Activated CD4-positive, CD25-positive, alpha-beta regulatory T cell treated with anti-CD3 and anti-CD28 coated beads, Interleukin-2, amount 50 U/mL, for 24 hours (primary cell): ENCODE results near the gene DNAH14.
A peak's percentile ranks its signal among the peaks of the same experiment; 100 is the strongest.
"Not testable (repeated sequence)": the region's sequence is repeated elsewhere in the genome, so short reads cannot be mapped to it uniquely, and the experiment has no call there.

Source experiments
- ATAC-seq, 2 donors: fragments of 150-1000 bp; cut with Tn5 transposase; one replicate each; pipeline ENCODE4 v1.10.0; 2021; ENCODE audit warnings: mild to moderate bottlenecking in 1 of 2, moderate library complexity in 1 of 2

Gene DNAH14

DNA sequence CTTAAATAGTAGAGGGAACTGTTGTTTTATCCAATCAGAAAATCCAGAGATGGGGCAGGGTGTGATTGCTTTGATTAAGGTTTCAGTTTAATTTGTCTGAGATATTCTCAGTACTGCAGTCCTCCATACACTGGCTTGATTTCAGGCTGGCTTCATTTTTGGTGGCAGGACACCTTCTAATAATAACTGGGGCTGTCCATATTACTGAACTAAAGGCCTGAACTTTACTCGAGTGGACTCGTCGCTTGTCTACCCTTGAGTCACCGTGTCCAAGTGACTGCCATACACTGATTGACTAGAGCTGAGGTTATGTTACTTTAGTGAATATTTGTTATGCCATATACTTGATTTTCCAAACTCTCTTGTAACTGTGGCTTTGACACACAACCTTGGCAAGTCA lies 228.8 kb downstream of the DNAH14 start:
- ATAC-seq, result no peak

GRCh38 chr1:225159793-225160192 lies 230.3 kb downstream of the DNAH14 start:
- ATAC-seq, result no peak

DNA sequence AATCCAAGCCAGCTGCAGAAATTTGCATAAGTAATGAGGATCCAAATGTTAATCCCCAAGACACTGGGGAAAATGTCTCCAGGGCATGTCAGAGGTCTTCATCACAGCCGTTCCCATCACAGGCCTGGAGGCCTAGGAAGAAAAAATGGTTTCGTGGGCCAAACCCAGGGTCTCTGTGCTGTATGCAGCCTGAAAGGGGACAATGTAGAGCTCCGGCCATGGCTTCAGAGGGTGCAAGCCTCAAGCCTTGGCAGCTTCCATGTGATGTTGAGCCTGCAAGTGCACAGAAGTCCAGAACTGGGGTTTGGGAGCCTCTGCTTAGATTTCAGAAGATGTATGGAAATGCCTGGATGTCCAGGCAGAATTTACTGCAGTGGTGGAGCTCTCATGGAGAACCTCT lies 247.9 kb downstream of the DNAH14 start:
- not testable (repeated sequence) for ATAC-seq

- ATAC-seq, result no peak
These were observed 250.2 kb downstream of the DNAH14 start for GRCh38 chr1:225179686-225180085.

GRCh38 chr1:225182716-225183115 lies 253.2 kb downstream of the DNAH14 start:
- ATAC-seq, result no peak

- ATAC-seq, result no peak
These were observed 261.8 kb downstream of the DNAH14 start for GRCh38 chr1:225191199-225191753.

GRCh38 chr1:225201447-225201846 lies 272.0 kb downstream of the DNAH14 start:
- no peak for ATAC-seq

GRCh38 chr1:225207791-225208190 lies 278.3 kb downstream of the DNAH14 start:
- ATAC-seq, result no peak

- no peak for ATAC-seq
These were observed 279.7 kb downstream of the DNAH14 start for GRCh38 chr1:225209153-225209552.

- not testable (repeated sequence) for ATAC-seq
These were observed 280.7 kb downstream of the DNAH14 start for GRCh38 chr1:225210180-225210579.

DNA sequence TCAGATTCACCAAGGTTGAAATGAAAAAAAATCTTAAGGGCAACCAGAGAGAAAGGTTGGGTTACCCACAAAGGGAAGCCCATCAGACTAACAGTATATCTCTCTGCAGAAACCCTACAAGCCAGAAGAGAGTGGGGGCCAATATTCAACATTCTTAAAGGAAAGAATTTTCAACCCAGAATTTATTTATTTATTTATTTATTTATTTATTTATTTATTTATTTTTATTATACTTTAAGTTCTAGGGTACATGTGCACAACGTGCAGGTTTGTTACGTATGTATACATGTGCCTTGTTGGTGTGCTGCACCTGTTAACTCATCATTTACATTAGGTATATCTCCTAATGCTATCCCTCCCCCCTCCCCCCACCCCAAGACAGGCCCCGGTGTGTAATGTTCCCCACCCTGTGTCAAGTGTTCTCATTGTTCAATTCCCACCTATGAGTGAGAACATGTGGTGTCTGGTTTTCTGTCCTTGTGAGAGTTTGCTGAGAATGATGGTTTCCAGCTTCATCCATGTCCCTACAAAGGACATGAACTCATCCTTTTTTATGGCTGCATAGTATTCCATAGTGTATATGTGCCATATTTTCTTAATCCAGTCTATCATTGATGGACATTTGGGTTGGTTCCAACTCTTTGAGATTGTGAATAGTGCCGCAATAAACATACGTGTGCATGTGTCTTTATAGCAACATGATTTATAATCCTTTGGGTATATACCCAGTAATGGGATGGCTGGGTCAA lies 282.4 kb downstream of the DNAH14 start:
- ATAC-seq, result not testable (repeated sequence)

DNA sequence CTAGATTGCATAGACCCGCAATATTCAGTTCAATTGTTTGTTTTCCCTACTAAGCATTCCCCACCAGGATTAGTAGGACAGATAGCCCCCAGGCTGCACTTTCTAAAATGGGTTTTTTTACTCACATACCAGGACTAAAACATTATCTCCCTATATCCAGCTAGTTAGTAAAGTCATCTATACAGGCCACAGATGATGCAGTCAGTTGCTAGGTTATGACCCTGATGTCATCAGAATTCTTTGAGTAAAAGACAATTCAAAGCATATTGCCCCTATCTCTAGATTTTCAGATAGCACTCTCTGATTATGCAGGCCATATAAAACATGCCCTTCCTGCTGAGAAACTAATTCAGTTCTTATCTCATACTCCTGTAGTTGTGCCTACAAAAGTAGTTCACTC lies 294.8 kb downstream of the DNAH14 start:
- ATAC-seq, result no peak

DNA sequence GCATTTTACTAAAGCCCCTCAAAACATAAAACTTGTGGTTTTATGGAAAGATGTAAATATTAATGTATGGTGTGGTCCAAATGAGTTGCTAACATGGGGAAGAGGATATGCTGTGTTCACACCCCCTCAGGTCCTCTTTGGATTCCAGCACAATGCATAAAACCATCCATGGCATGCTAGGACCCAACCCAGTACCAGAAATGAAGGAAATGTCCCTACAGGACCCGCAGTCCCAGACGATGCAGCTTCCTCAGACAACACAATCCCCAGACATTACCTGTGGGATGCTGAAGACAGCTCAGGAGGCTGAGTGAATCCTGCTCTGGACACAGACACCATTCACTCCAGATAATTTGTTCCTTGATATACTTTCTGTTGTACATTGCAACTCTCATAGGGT lies 296.2 kb downstream of the DNAH14 start:
- no peak for ATAC-seq

DNA sequence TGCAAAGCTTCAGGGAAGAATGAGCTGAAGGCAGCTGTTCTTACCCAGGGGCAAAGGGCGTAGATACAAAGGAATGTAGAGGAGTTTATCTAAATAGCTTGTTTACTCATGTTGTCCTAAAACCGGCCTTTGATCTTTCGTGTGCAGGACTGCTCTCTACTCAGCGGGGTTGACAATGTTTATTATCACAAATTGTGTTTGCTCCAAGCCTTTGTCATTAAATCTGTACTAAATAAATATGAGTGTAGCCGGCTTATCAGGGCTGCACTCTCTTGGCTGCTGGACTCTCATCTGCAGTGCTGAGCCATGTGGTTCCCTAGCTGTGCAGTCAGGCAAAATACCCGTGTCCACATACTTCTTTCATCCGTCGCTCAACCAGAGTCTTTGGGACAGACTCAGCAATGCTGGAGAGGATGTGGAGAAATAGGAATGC lies 299.4 kb downstream of the DNAH14 start:
- no peak for ATAC-seq

DNA sequence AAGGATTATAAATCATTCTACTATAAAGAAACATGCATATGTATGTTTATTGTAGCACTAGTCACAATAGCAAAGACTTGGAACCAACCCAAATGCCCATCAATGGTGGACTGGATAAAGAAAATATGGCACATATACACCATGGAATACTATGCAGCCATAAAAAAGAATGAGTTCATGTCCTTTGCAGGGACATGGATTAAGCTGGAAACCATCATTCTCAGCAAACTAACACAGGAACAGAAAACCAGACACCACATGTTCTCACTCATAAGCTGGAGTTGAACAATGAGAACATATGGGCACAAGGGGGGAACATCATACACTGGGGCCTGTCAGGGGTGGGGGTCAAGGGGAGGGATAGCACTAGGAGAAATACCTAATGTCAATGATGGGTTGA lies 300.0 kb downstream of the DNAH14 start:
- ATAC-seq, result not testable (repeated sequence)

DNA sequence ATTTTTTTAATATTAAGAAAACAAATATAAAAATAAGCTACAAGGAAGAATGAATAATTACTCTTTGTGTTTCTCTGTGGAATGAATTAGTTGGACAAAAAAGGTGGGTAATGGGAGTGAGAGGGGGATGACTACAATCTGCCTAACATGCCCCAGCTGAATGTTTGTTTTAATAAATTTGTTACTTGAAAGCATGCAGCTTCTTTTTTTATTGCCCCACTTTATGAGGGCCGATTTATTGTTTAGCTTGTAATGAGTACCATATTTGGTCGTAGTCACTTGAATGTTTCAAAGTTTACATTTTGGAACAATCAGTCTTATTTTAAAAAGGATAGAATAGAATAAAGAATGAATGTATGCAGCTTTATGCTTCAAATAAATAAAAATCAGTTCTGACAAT lies 301.0 kb downstream of the DNAH14 start:
- no peak for ATAC-seq

- not testable (repeated sequence) for ATAC-seq
These were observed 303.5 kb downstream of the DNAH14 start for GRCh38 chr1:225232930-225233329.

GRCh38 chr1:225242611-225243010 lies 313.1 kb downstream of the DNAH14 start:
- no peak for ATAC-seq

- peak in 1 of 2 donors; percentile 13 for ATAC-seq
These were observed 321.0 kb downstream of the DNAH14 start for GRCh38 chr1:225250432-225250831.

GRCh38 chr1:225253173-225253572 lies 323.7 kb downstream of the DNAH14 start:
- ATAC-seq, result no peak

DNA sequence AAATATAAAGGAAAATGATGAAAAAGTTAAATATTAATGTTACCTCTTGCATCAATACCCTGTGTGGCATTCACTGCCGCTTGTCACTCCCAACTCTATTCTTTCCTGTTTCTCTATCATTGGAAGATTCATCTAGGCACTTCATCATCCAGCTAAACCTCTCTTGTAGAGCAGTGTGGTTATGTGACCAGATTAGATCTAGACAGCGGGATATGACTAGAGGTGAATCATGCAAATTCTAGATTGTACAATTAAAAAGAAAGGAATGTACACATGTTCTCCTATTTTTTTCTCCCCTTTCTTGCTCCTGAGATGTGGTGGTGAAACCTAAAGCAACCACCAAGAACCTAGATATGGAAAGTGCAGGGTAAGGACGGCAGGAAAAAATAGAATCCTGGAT lies 324.3 kb downstream of the DNAH14 start:
- ATAC-seq, result no peak

DNA sequence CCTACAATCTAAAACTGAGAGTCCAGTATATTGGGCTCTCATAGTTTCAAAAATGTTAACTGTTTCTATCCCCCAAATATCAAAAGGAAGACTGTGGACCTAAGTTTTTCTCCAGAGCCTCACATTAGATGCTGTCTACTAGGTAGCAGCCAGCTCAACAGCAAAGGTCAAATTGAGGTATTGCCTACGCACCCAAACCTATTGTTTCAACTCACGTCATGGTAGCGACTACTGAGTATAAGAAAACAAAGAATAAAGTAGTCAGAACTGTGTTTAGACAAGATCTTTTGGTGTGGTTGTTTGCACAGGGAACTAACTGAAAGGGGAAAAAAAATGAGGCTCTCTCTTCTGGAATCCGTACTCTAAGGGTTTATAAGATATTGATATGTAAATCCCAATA lies 325.2 kb downstream of the DNAH14 start:
- ATAC-seq, result no peak

DNA sequence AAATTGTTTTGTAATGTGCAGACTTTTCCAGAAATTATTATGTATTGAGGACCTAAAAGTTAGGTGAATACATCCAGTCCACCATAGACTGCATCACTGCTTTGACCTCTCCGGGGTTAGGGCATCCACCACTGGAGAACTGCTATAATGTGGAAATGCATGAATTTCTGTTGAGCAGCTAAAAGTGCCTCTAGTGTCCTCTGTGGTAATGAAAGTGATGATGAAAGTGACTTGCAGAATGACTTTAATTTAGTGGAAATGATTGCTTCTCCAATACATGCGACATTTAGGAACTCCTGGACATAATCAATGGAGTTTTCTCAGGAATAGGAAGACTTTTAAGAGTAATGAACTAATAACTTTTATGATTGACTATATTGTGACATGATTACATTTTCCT lies 327.6 kb downstream of the DNAH14 start:
- ATAC-seq, result no peak

GRCh38 chr1:225258811-225259210 lies 329.3 kb downstream of the DNAH14 start:
- no peak for ATAC-seq

- no peak for ATAC-seq
These were observed 330.1 kb downstream of the DNAH14 start for GRCh38 chr1:225259542-225259941.
